Spleen (tissue), 11 donors: ENCODE results near the gene EDIL3. TPM values are rescaled to one million over a fixed set of nuclear protein-coding genes. Genes with fewer than 3 reads are reported as not detected.

ENCODE experiments used
- DNase-seq: peaks from one replicate; pipeline ENCODE4 v3.0.0-alpha.2; 2020
- H3K27ac ChIP-seq, 8 donors: fragments of 200-600 bp; sonication (generic) in 7 of 8; 1 replicate in 4 of 8; 2 replicates in 4 of 8; pipeline versions ENCODE4 v1.5.0 to v1.8.0; 2016 to 2021; ENCODE audit warnings: inconsistent platforms in 4 of 8, mild to moderate bottlenecking in 4 of 8, moderate library complexity in 1 of 8
- H3K27me3 ChIP-seq, 7 donors: fragments of 200-600 bp; sonication (generic) in 6 of 7; replicated peaks in 1 of 7; 1 replicate in 4 of 7; 2 replicates in 3 of 7; pipeline versions ENCODE4 v1.5.0 to v1.8.0; 2016 to 2021; ENCODE audit warnings: inconsistent platforms in 3 of 7, mild to moderate bottlenecking in 1 of 7
- H3K36me3 ChIP-seq, 6 donors: fragments of 200-600 bp; sonication (generic) in 5 of 6; 1 replicate in 4 of 6; 2 replicates in 2 of 6; pipeline versions ENCODE4 v1.5.0 to v1.8.0; 2016 to 2021; ENCODE audit warnings: inconsistent platforms in 2 of 6
- H3K4me1 ChIP-seq, 6 donors: fragments of 200-600 bp; sonication (generic) in 5 of 6; 1 replicate in 3 of 6; 2 replicates in 3 of 6; pipeline versions ENCODE4 v1.5.0 to v1.8.0; 2016 to 2021; ENCODE audit warnings: inconsistent platforms in 3 of 6
- H3K4me3 ChIP-seq, 8 donors: fragments of 200-600 bp; sonication (generic) in 7 of 8; 1 replicate in 4 of 8; 2 replicates in 4 of 8; pipeline versions ENCODE4 v1.5.0 to v1.8.0; 2016 to 2021; ENCODE audit warnings: inconsistent platforms in 4 of 8, mild to moderate bottlenecking in 4 of 8, moderate library complexity in 2 of 8
- H3K9me3 ChIP-seq, 8 donors: fragments of 200-600 bp; sonication (generic) in 7 of 8; 1 replicate in 4 of 8; 2 replicates in 4 of 8; pipeline versions ENCODE4 v1.5.0 to v1.8.0; 2016 to 2021; ENCODE audit warnings: inconsistent platforms in 4 of 8
- POLR2A ChIP-seq, 3 donors: fragments of 450-650 bp; IDR thresholded peaks; one replicate each; pipeline ENCODE4 v1.5.1; 2017; ENCODE audit warnings: antibody characterized with exemption in 3 of 3, mild to moderate bottlenecking in 1 of 3
- POLR2AphosphoS5 ChIP-seq, 3 donors: sonication (generic); formaldehyde crosslinking; IDR thresholded peaks; one replicate each; pipeline ENCODE4 v1.5.1; 2017; ENCODE audit warnings: antibody characterized with exemption in 3 of 3
- WGBS, 5 donors: extraction: QIAGEN DNeasy Blood & Tissue Kit in 3 of 5; methylation state at CpG; one replicate each; pipeline versions ENCODE4 v1.1.5 to v1.1.7; 2013 to 2018; 5-methylcytosine and 5-hydroxymethylcytosine counted together
- intact Hi-C: fragments of 100-400 bp; cut with DNase I; formaldehyde crosslinking; loops from one replicate; pipeline ENCODE4 v1.15.0; 2023; ENCODE audit warnings: low total_unique reads
- polyA plus RNA-seq, 3 donors: library from polyadenylated mRNA; stranded (reverse); fragments of 200-250 nt; gene quantifications; one replicate each; pipeline ENCODE4 v1.2.1, GENCODE V29; 2013
- total RNA-seq, 7 donors: library from RNA; depleted of rRNA in 3 of 7; stranded (reverse); fragments of >200 nt in 3 of 7; fragmentation: NEBNext Ultra II Directional in 4 of 7; extraction: Animal tissue kit (Norgen Biotek cat#: 25700) in 4 of 7; gene quantifications; one replicate each; pipeline versions ENCODE4 v1.1.0 to v1.2.1, GENCODE V29; 2016 to 2021
- TF ChIP-seq, protein P1 (sequence below), 11 experiments: fragments of 200-600 bp in 7 of 11; fragments of 450-650 bp in 4 of 11; sonication (generic) in 4 of 11; IDR thresholded peaks in 8 of 11; conservative IDR thresholded peaks in 3 of 11; 1 replicate in 7 of 11; 2 replicates in 4 of 11; pipeline versions ENCODE4 v1.4.0 to v1.8.0; 2016 to 2021; ENCODE audit warnings: antibody characterized with exemption in 11 of 11, inconsistent platforms in 4 of 11, mild to moderate bottlenecking in 1 of 11
- donor health status: healthy with polysubstance abuse.
- donor health status: DM: no; HTN: no; CAD: no; lungs with moderate emphysema.
- donor health status: DM: no; HTN: no; CAD: no.
- donor health status: Bipolar disorder and iron deficiency.
- donor health status: healthy.
- donor health status: DM: no; HTN: no; CAD: no.
- donor health status: DM: yes; HTN: yes; CAD: no.

Gene EDIL3
- total and polyA plus RNA-seq, 10 donors, result 0.61 to 2.9 (median 2.1) TPM

DNA sequence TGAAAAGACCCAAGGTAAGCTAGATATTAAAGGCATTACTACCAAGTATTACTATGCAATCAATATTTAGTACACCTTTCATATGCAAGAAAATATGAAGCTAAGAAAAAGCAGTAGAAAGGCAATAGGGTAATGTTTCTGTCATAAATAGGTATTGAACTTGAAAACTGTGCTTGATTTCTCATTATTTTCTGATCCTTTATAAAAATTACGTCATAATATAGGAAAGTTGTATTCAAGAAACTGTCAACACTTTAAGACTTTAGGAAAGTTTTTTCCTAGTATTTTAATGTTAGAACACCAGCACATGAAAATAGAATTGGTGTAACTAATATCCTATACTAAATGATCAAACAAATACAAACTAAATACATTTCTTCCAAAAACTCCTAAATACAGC is 133.2 kb downstream of the EDIL3 start:
- intact Hi-C loops, result loop anchor here (10.0 kb wide), 1 partner anchor 527 kb away; the partner anchor contains the start of gene HAPLN1
- no peak overlapping the region for H3K4me3 ChIP-seq
- no peak overlapping the region for H3K27ac ChIP-seq
- H3K4me1 ChIP-seq, result no peaks in the 10 kb centered on the region
- TF ChIP-seq, protein P1, sequence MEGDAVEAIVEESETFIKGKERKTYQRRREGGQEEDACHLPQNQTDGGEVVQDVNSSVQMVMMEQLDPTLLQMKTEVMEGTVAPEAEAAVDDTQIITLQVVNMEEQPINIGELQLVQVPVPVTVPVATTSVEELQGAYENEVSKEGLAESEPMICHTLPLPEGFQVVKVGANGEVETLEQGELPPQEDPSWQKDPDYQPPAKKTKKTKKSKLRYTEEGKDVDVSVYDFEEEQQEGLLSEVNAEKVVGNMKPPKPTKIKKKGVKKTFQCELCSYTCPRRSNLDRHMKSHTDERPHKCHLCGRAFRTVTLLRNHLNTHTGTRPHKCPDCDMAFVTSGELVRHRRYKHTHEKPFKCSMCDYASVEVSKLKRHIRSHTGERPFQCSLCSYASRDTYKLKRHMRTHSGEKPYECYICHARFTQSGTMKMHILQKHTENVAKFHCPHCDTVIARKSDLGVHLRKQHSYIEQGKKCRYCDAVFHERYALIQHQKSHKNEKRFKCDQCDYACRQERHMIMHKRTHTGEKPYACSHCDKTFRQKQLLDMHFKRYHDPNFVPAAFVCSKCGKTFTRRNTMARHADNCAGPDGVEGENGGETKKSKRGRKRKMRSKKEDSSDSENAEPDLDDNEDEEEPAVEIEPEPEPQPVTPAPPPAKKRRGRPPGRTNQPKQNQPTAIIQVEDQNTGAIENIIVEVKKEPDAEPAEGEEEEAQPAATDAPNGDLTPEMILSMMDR (IDR thresholded peaks at IDR 0.05 in 8 of 11, conservative IDR thresholded peaks at IDR 0.05 in 3 of 11), result no peak
- no peak for TF ChIP-seq POLR2AphosphoS5 (IDR thresholded peaks at IDR 0.05)
- no peak for TF ChIP-seq POLR2A (IDR thresholded peaks at IDR 0.05)
- no peaks in the 10 kb centered on the region for H3K27me3 ChIP-seq
- no peak for DNase-seq
- 85 to 93% (median 88%) methylated on average over 1 of the region's 1 CpG for WGBS, 5 donors
- H3K9me3 ChIP-seq, result no peaks in the 10 kb centered on the region
- H3K36me3 ChIP-seq, result no peaks in the 10 kb centered on the region

DNA sequence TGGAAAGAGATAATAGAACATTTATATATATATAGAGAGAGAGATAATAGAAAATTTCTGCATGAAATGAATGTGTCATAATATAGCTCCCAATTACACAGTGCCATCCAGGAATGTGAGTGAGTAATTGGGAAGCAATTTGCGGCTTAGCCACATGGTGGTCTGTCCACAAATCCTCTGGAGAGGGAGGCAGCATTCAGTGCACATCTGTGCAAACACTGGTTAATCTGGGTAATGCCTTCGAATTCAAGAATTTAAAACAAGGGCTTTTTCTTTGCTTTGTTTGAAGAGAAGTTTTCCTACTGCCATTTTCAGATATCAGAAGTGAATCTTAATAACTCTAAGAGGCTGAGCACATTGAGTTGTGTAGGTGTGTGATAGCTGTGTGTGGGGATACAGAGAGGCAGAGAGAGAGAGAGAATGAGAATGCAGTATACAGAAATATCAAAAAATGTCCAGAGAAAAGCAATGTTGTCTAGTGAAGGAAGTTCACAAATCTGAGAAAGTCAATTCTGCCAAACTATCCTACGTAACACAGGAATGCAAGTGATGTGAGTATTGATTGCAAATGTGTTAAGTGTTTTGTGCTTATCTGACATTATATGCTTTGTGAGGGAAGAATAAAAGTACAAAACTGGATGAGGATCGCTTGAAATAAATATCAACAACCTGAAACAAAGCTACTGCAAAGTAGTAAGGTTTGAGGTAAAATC is 134.6 kb downstream of the EDIL3 start:
- H3K4me1 ChIP-seq, result no peaks in the 10 kb centered on the region
- TF ChIP-seq, protein P1 (IDR thresholded peaks at IDR 0.05 in 8 of 11, conservative IDR thresholded peaks at IDR 0.05 in 3 of 11), result no peak
- TF ChIP-seq POLR2A (IDR thresholded peaks at IDR 0.05), result no peak
- TF ChIP-seq POLR2AphosphoS5 (IDR thresholded peaks at IDR 0.05), result no peak
- H3K9me3 ChIP-seq, result no peaks in the 10 kb centered on the region
- H3K27ac ChIP-seq, result no peak overlapping the region
- no peaks in the 10 kb centered on the region for H3K27me3 ChIP-seq
- WGBS, 5 donors, result 75 to 89% (median 78%) methylated on average over 4 of the region's 4 CpGs
- no peak overlapping the region for H3K4me3 ChIP-seq
- no peak for DNase-seq
- intact Hi-C loops, result loop anchor here (10.0 kb wide), 1 partner anchor 525 kb away; the partner anchor contains the start of gene HAPLN1
- no peaks in the 10 kb centered on the region for H3K36me3 ChIP-seq

DNA sequence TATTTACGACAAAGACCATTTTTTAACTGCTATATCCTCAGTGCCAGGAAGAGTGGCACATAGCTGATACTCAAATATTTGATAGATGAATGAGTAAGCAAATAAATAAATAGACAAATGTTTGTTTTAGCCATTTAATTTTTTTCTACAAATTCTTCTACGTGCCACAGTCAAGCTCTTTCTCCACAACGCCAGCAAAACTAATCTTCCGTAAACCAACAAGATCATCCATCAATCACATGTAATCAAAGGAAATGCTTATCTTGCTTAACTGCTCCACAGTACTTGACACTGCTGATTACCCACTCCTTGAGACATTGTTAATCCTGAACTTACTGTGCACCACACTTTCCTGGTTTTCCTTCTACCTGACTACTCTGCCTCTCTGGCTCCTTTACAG is 136.7 kb downstream of the EDIL3 start:
- WGBS, 5 donors, result 62 to 72% (median 70%) methylated on average over 4 of the region's 4 CpGs
- Histone ChIP-seq H3K9me3 (no peaks in the 10 kb centered on the region), H3K36me3 (no peaks in the 10 kb centered on the region), H3K27me3 (no peaks in the 10 kb centered on the region), H3K4me3 (no peak overlapping the region), H3K4me1 (no peaks in the 10 kb centered on the region), H3K27ac (no peak overlapping the region)
- no peak for DNase-seq
- intact Hi-C loops, result no loop called here
- TF ChIP-seq POLR2A (IDR thresholded peaks at IDR 0.05), result no peak
- TF ChIP-seq POLR2AphosphoS5 (IDR thresholded peaks at IDR 0.05), result no peak
- TF ChIP-seq, protein P1 (IDR thresholded peaks at IDR 0.05 in 8 of 11, conservative IDR thresholded peaks at IDR 0.05 in 3 of 11), result no peak

DNA sequence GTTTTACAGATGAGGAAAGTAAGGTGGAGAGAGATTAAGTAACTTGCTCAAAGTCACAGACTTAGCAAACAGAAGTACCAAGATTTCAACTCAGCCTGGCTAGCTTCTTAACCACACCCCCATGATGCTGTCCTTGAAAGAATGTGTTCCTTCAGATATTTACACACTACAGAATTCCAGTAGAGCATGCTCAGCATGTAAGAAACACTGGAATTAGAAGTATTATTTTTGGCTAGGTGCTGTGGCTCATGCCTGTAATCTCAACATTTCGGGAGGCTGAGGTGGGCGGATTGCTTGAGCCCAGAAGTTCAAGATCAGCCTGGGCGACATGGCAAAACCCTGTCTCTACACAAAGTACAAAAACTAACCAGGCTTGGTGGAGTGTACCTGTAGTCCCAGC is 142.4 kb downstream of the EDIL3 start:
- Histone ChIP-seq H3K36me3 (no peaks in the 10 kb centered on the region), H3K27ac (no peak overlapping the region), H3K4me1 (no peaks in the 10 kb centered on the region), H3K27me3 (no peaks in the 10 kb centered on the region), H3K4me3 (no peak overlapping the region), H3K9me3 (no peaks in the 10 kb centered on the region)
- no peak for DNase-seq
- intact Hi-C loops, result no loop called here
- WGBS, 5 donors, result 82 to 98% (median 95%) methylated on average over 3 of the region's 3 CpGs
- TF ChIP-seq, protein P1 (IDR thresholded peaks at IDR 0.05 in 8 of 11, conservative IDR thresholded peaks at IDR 0.05 in 3 of 11), result no peak
- TF ChIP-seq POLR2A (IDR thresholded peaks at IDR 0.05) (no peak), POLR2AphosphoS5 (IDR thresholded peaks at IDR 0.05) (no peak)
